ENCODE measurements around the gene KCND2. TPM values are rescaled to one million over a fixed set of nuclear protein-coding genes. Genes with fewer than 3 reads are reported as not detected.

KCND2 gene
- polyA plus RNA-seq, 1 of the 3 experiments (the other 2 are of a cell fraction): not detected

DNA sequence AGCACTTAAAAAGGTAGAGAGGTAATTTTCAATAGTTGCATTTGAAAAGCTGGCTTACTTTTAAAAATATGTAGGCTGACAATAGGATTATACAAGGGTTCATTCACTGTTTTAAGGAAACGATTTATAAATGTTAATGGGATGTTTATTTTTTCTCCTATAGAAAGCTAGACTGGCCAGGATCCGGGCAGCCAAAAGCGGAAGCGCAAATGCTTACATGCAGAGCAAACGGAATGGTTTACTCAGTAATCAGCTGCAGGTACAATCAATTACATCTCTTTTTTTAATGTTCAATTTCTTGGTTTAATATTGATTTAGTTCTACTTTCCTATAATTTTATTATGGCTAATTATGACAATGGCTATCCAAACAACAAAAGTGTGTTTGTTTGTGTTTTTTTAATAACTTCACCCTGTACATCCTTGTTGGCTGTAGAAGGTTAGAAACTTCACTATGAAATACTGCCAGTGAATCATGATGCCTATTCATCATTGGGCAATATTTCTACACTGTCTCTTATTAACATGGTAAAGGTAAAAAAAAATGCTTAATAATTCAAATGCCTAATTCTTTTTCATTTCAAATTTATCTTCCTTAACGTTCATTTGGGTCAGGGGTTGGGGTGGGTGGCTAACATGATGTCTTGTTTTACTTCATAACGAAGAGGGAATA lies 468.5 kb downstream of the KCND2 start:
- no peaks in the 10 kb centered on the region for H3K36me3 ChIP-seq (replicated peaks in 1 of 2; ENCODE audit: control insufficient read depth in 1 of 2, insufficient read depth in 2 of 2, low read length in 1 of 2)
- no peak overlapping the region for H3K9ac ChIP-seq
- ChIA-PET CTCF (interaction anchor here (0.6 to 0.9 kb wide), 2 partner anchors 16 to 563 kb away, joined by 3 to 4 read pairs; no protein-coding TSS in a partner anchor), POLR2A (no interaction called here)
- no peak overlapping the region for H3K4me3 ChIP-seq (ENCODE audit: low read depth in 2 of 2, low read length in 1 of 2)
- no peak overlapping the region for H2AFZ ChIP-seq (ENCODE audit: low read depth)
- no peaks in the 10 kb centered on the region for H3F3A ChIP-seq (replicated peaks; ENCODE audit: insufficient read depth)
- no peaks in the 10 kb centered on the region; the same call in none of the 2 replicates for H3K27me3 ChIP-seq (ENCODE audit: insufficient read depth)
- H3K9me2 ChIP-seq: no peaks in the 10 kb centered on the region
- H3K27ac ChIP-seq (ENCODE audit: low read depth in 2 of 2, low read length in 1 of 2): no peak overlapping the region
- DNase-seq: no peak
- H3K4me2 ChIP-seq: no peak overlapping the region
- WGBS (ENCODE audit: low lambda C conversion rate): 29% methylated on average over 7 of the region's 7 CpGs
- TF ChIP-seq, protein P1, sequence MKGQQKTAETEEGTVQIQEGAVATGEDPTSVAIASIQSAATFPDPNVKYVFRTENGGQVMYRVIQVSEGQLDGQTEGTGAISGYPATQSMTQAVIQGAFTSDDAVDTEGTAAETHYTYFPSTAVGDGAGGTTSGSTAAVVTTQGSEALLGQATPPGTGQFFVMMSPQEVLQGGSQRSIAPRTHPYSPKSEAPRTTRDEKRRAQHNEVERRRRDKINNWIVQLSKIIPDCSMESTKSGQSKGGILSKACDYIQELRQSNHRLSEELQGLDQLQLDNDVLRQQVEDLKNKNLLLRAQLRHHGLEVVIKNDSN (IDR thresholded peaks at IDR 0.05; ENCODE audit: borderline replicate concordance, low read depth): no peak
- TF ChIP-seq NRF1 (IDR thresholded peaks at IDR 0.05; ENCODE audit: low read depth, low read length): no peak
- no peak for TF ChIP-seq JUND (IDR thresholded peaks at IDR 0.05)
- TF ChIP-seq RCOR1 (IDR thresholded peaks at IDR 0.05; ENCODE audit: low read length): no peak
- no peak for TF ChIP-seq EP300 (IDR thresholded peaks at IDR 0.05; ENCODE audit: borderline replicate concordance in 1 of 2, low read depth in 1 of 2, low read length in 1 of 2)
- TF ChIP-seq SMC3 (IDR thresholded peaks at IDR 0.05; ENCODE audit: low read depth, low read length): no peak
- TF ChIP-seq RAD21 (IDR thresholded peaks at IDR 0.05; ENCODE audit: low read length): no peak
- no peak for TF ChIP-seq RFX5 (IDR thresholded peaks at IDR 0.05; ENCODE audit: low read length)
- TF ChIP-seq, protein P2, sequence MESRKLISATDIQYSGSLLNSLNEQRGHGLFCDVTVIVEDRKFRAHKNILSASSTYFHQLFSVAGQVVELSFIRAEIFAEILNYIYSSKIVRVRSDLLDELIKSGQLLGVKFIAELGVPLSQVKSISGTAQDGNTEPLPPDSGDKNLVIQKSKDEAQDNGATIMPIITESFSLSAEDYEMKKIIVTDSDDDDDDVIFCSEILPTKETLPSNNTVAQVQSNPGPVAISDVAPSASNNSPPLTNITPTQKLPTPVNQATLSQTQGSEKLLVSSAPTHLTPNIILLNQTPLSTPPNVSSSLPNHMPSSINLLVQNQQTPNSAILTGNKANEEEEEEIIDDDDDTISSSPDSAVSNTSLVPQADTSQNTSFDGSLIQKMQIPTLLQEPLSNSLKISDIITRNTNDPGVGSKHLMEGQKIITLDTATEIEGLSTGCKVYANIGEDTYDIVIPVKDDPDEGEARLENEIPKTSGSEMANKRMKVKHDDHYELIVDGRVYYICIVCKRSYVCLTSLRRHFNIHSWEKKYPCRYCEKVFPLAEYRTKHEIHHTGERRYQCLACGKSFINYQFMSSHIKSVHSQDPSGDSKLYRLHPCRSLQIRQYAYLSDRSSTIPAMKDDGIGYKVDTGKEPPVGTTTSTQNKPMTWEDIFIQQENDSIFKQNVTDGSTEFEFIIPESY (IDR thresholded peaks at IDR 0.05; ENCODE audit: borderline replicate concordance, low read depth): no peak
- no peak for TF ChIP-seq MXI1 (IDR thresholded peaks at IDR 0.05; ENCODE audit: low read depth, low read length)
- TF ChIP-seq FOXM1 (IDR thresholded peaks at IDR 0.05; ENCODE audit: low read depth): no peak
- no peak for TF ChIP-seq TEAD4 (IDR thresholded peaks at IDR 0.05; ENCODE audit: borderline replicate concordance, insufficient read depth)
- TF ChIP-seq, protein P3, sequence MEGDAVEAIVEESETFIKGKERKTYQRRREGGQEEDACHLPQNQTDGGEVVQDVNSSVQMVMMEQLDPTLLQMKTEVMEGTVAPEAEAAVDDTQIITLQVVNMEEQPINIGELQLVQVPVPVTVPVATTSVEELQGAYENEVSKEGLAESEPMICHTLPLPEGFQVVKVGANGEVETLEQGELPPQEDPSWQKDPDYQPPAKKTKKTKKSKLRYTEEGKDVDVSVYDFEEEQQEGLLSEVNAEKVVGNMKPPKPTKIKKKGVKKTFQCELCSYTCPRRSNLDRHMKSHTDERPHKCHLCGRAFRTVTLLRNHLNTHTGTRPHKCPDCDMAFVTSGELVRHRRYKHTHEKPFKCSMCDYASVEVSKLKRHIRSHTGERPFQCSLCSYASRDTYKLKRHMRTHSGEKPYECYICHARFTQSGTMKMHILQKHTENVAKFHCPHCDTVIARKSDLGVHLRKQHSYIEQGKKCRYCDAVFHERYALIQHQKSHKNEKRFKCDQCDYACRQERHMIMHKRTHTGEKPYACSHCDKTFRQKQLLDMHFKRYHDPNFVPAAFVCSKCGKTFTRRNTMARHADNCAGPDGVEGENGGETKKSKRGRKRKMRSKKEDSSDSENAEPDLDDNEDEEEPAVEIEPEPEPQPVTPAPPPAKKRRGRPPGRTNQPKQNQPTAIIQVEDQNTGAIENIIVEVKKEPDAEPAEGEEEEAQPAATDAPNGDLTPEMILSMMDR (IDR thresholded peaks at IDR 0.05): no peak
- no peaks in the 10 kb centered on the region for H3K9me3 ChIP-seq
- no peaks in the 10 kb centered on the region for H3K4me1 ChIP-seq (ENCODE audit: control insufficient read depth in 1 of 2, insufficient read depth in 2 of 2, low read depth in 1 of 2, low read length in 1 of 2)
- no peaks in the 10 kb centered on the region for H3K79me2 ChIP-seq (ENCODE audit: insufficient read depth)
- H4K20me1 ChIP-seq (ENCODE audit: insufficient read depth): no peaks in the 10 kb centered on the region
